ENCODE data around the gene HEPH.

- TF ChIP-seq, protein P1, sequence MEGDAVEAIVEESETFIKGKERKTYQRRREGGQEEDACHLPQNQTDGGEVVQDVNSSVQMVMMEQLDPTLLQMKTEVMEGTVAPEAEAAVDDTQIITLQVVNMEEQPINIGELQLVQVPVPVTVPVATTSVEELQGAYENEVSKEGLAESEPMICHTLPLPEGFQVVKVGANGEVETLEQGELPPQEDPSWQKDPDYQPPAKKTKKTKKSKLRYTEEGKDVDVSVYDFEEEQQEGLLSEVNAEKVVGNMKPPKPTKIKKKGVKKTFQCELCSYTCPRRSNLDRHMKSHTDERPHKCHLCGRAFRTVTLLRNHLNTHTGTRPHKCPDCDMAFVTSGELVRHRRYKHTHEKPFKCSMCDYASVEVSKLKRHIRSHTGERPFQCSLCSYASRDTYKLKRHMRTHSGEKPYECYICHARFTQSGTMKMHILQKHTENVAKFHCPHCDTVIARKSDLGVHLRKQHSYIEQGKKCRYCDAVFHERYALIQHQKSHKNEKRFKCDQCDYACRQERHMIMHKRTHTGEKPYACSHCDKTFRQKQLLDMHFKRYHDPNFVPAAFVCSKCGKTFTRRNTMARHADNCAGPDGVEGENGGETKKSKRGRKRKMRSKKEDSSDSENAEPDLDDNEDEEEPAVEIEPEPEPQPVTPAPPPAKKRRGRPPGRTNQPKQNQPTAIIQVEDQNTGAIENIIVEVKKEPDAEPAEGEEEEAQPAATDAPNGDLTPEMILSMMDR (IDR thresholded peaks at IDR 0.05; ENCODE audit: control extremely low read depth in 1 of 3, insufficient read depth in 1 of 3, low read depth in 1 of 3, low read length in 3 of 3) = no peak
- TF ChIP-seq EZH2 (IDR thresholded peaks at IDR 0.05; ENCODE audit: low read depth, low read length, severe bottlenecking) = no peak
Measured at GRCh38 chrX:66193821-66194220, 29.8 kb downstream of the HEPH start.
